ENCODE results near the gene LARP4B. TPM values are rescaled to one million over a fixed set of nuclear protein-coding genes. Genes with fewer than 3 reads are reported as not detected.

The LARP4B gene
- total RNA-seq, 1 donor from 2014 or later = 137 TPM

- Mint-ChIP-seq H3K4me1 (ENCODE audit: low read depth) (peaks cover 10% of the 10 kb centered on the region), H3K9me3 (peaks cover 13% of the 10 kb centered on the region), H3K27me3 (ENCODE audit: low read depth) (peaks cover 31% of the 10 kb centered on the region), H3K4me3 (ENCODE audit: low read depth) (no peak overlapping the region), H3K36me3 (ENCODE audit: low read depth) (no peaks in the 10 kb centered on the region), H3K27ac (no peak overlapping the region)
- intact Hi-C loops (cut with micrococcal nuclease) = no loop called here
- DNase-seq (ENCODE audit: low spot score) = no peak
These were observed 37.2 kb upstream of the LARP4B start for GRCh38 chr10:968546-969199.

DNA sequence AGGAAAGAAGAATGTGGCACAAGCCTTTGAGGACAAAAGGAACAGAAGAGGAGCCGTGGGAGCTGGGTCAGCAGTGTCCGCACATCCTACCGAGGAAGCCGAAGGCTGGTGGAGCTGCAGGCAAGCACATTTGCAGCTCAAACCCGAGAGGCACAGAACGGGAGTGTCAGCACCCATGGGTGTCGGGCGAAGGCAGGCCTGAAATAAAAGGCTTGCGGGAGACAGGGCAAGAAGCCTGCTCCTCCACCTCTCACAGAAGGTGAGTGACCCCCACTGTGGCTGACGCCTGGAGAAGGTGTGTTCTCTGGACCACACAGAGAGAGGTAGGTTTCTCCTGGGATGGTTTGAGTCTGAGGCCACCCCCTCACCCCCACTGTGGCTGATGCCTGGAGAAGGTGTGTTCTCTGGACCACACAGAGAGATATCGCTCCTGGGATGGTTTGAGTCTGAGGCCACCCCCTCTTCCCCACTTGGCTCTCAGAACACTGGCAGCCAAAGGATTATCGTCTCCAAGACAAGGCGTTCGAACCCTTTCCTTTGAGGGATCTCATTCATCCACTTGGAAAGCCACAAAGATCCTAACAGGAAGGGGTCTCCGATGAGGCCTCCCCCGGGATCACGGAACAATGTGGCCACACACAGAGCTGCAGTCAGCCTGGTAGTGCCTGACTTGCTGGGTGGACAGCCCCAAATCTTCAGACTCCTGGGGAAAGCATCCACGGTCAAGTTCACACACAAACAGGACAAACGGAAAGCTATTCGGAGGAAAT, 35.1 kb upstream of the LARP4B start:
- intact Hi-C loops (cut with micrococcal nuclease) = no loop called here
- Mint-ChIP-seq H3K27ac (peak overlapping the region; percentile 47), H3K36me3 (ENCODE audit: low read depth) (no peaks in the 10 kb centered on the region), H3K4me3 (ENCODE audit: low read depth) (no peak overlapping the region), H3K27me3 (ENCODE audit: low read depth) (peaks cover 27% of the 10 kb centered on the region), H3K9me3 (peaks cover 13% of the 10 kb centered on the region), H3K4me1 (ENCODE audit: low read depth) (peaks cover 10% of the 10 kb centered on the region)
- no peak for DNase-seq (ENCODE audit: low spot score)

DNA sequence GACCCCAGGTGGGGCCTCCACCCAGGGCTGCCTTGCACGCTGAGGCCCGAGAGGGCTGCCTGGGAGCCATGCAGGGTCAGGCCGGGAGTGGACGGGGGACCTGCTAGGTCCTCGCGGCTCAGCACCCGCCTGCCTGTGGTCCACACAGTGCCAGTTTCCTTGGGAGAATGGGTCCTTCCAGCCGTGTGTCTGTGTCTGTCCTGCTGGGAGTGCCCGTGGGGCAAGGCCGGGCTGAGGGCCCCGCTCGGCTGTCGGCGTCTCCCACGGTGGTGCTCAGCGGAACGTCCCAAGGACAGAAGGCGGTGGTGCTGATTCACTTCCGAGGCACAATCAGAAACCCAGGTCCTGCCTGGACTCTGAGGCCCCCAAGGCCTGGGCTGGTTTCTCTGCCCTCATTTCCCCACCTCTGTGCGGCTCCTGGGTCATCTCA, 33.5 kb upstream of the LARP4B start:
- Mint-ChIP-seq H3K36me3 (ENCODE audit: low read depth) (no peaks in the 10 kb centered on the region), H3K4me1 (ENCODE audit: low read depth) (peaks cover 10% of the 10 kb centered on the region), H3K27me3 (ENCODE audit: low read depth) (peaks cover 22% of the 10 kb centered on the region), H3K9me3 (peaks cover 13% of the 10 kb centered on the region), H3K4me3 (ENCODE audit: low read depth) (no peak overlapping the region), H3K27ac (no peak overlapping the region)
- intact Hi-C loops (cut with micrococcal nuclease) = no loop called here
- DNase-seq (ENCODE audit: low spot score) = no peak

DNA sequence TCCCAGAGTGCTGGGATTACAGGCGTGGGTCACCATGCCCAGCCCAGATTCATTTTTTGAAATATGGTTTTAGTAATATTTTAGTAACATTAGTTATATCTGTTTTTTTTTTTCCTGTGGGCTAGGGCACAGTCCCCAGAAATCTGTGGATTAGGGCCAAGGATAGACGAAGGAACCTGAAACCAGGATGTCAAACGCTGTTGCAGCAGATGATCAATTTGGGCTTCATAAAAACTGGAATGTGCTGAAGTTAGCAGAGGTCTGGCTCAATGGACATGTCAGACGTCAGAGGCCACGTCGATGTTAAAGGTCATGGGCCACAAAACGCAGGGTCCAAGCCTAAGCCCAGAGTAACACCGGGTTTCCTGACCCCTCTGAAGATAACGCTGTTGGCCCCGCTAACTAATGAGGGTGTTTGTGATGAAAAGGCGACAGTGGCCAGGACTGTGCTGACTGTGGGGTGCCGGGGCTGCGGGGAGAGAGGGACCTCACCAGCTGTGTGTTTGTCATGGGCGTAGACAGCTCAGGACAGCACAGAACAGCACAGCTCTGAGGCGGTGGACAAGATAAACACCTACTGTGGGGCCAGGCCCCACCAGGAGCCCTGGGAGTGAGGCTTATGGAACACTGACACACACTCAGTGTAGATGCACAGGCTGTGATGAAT, 32.9 kb upstream of the LARP4B start:
- H3K9me3 Mint-ChIP-seq = peaks cover 13% of the 10 kb centered on the region
- peaks cover 10% of the 10 kb centered on the region for H3K4me1 Mint-ChIP-seq (ENCODE audit: low read depth)
- H3K27ac Mint-ChIP-seq = no peak overlapping the region
- no peaks in the 10 kb centered on the region for H3K36me3 Mint-ChIP-seq (ENCODE audit: low read depth)
- H3K4me3 Mint-ChIP-seq (ENCODE audit: low read depth) = no peak overlapping the region
- intact Hi-C loops (cut with micrococcal nuclease) = no loop called here
- no peak for DNase-seq (ENCODE audit: low spot score)
- H3K27me3 Mint-ChIP-seq (ENCODE audit: low read depth) = peaks cover 19% of the 10 kb centered on the region

DNA sequence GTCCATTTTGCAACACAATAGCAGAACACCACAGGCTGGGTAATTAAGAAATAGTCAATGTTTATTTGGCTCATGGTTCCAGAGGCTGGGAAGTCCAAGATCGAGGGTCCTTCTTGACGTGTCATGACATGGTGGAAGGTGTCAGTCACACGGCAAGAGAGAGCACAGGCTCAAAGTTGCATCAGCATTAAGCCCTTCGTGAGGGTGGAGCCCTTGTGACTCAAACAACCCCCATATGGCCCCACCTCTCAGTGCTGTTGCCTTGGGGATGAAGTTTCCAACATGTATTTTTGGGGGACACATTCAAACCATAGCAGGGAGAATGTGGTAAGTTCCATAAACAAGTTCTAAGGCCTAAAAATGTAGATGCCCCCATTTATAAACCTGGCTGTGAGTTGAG, 32.1 kb upstream of the LARP4B start:
- no peak for DNase-seq (ENCODE audit: low spot score)
- Mint-ChIP-seq H3K9me3 (peaks cover 13% of the 10 kb centered on the region), H3K36me3 (ENCODE audit: low read depth) (no peaks in the 10 kb centered on the region), H3K4me1 (ENCODE audit: low read depth) (peaks cover 10% of the 10 kb centered on the region), H3K27ac (no peak overlapping the region), H3K4me3 (ENCODE audit: low read depth) (no peak overlapping the region), H3K27me3 (ENCODE audit: low read depth) (peaks cover 11% of the 10 kb centered on the region)
- intact Hi-C loops (cut with micrococcal nuclease) = no loop called here

DNA sequence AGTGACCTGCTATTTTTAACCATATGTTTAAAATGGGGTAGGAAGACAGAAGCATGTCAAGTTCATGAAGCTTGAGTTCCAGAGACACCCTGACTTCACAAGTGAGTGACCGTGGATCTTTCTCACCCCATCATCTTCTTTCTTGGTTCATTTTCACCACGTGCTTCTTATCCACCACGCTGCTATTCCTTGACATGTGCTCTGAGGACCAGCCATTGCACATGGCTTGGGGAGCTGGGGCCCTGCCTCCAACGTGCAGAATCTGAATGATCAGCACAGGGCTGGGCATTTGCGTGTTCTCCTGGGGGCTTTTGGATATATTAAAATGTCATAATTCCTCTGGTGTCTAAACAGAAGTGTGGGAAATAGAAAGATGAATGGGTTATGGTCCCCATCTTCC, 31.7 kb upstream of the LARP4B start:
- peaks cover 13% of the 10 kb centered on the region for H3K9me3 Mint-ChIP-seq
- peaks cover 7% of the 10 kb centered on the region for H3K27me3 Mint-ChIP-seq (ENCODE audit: low read depth)
- no peak overlapping the region for H3K4me3 Mint-ChIP-seq (ENCODE audit: low read depth)
- no peak for DNase-seq (ENCODE audit: low spot score)
- H3K27ac Mint-ChIP-seq = no peak overlapping the region
- intact Hi-C loops (cut with micrococcal nuclease) = no loop called here
- peaks cover 10% of the 10 kb centered on the region for H3K4me1 Mint-ChIP-seq (ENCODE audit: low read depth)
- H3K36me3 Mint-ChIP-seq (ENCODE audit: low read depth) = no peaks in the 10 kb centered on the region

DNA sequence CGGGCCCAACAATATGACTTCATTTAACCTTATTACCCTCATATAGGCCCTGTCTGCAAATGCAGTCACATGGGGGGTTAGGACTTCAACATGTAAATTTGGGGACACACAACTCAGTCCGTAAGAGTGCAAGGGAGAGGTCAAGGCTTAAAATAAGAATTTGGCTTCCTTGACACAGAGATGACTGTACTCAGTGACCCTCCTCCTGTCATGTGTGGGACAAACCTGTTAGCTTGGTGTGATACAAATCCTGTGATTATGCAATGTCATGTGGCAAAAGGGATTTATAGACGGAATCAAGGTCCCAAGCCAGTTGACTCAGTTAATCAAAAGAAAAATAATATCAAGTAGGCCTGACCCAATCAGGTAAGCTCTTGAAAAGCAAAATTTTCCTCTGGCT, 30.8 kb upstream of the LARP4B start:
- DNase-seq (ENCODE audit: low spot score) = no peak
- Mint-ChIP-seq H3K27me3 (ENCODE audit: low read depth) (peaks cover 7% of the 10 kb centered on the region), H3K4me3 (ENCODE audit: low read depth) (no peak overlapping the region), H3K4me1 (ENCODE audit: low read depth) (peaks cover 9% of the 10 kb centered on the region), H3K9me3 (peaks cover 12% of the 10 kb centered on the region), H3K27ac (no peak overlapping the region), H3K36me3 (ENCODE audit: low read depth) (no peaks in the 10 kb centered on the region)
- intact Hi-C loops (cut with micrococcal nuclease) = no loop called here

GRCh38 chr10:958856-959255, 27.4 kb upstream of the LARP4B start:
- no peaks in the 10 kb centered on the region for H3K36me3 Mint-ChIP-seq (ENCODE audit: low read depth)
- no peak overlapping the region for H3K4me3 Mint-ChIP-seq (ENCODE audit: low read depth)
- peaks cover 5% of the 10 kb centered on the region for H3K27me3 Mint-ChIP-seq (ENCODE audit: low read depth)
- no peak overlapping the region for H3K27ac Mint-ChIP-seq
- no peaks in the 10 kb centered on the region for H3K4me1 Mint-ChIP-seq (ENCODE audit: low read depth)
- DNase-seq (ENCODE audit: low spot score) = no peak
- no peaks in the 10 kb centered on the region for H3K9me3 Mint-ChIP-seq
- intact Hi-C loops (cut with micrococcal nuclease) = no loop called here

DNA sequence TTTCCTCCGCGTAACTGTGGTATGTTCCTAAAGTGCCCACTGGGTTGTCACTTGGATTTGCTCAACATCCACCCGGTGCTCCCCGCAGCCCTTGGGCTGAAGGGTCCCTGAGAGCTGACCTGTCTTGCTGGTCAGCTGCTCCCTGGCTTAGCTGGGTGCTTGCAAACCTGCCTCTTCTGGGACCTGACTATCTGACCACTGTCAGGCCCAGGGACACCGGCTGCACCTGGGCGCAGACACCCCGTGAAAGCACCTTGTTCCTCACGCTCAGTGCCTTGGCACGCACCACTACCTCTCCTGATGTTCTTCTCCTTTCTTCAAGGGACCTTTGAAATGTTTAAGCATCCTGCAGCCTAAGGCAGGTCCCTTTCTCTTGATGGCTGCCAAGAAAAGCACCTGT, 26.6 kb upstream of the LARP4B start:
- no peak for DNase-seq (ENCODE audit: low spot score)
- no peak overlapping the region for H3K27ac Mint-ChIP-seq
- no peaks in the 10 kb centered on the region for H3K9me3 Mint-ChIP-seq
- intact Hi-C loops (cut with micrococcal nuclease) = no loop called here
- H3K4me3 Mint-ChIP-seq (ENCODE audit: low read depth) = no peak overlapping the region
- H3K36me3 Mint-ChIP-seq (ENCODE audit: low read depth) = no peaks in the 10 kb centered on the region
- H3K4me1 Mint-ChIP-seq (ENCODE audit: low read depth) = no peaks in the 10 kb centered on the region
- peaks cover 5% of the 10 kb centered on the region for H3K27me3 Mint-ChIP-seq (ENCODE audit: low read depth)

DNA sequence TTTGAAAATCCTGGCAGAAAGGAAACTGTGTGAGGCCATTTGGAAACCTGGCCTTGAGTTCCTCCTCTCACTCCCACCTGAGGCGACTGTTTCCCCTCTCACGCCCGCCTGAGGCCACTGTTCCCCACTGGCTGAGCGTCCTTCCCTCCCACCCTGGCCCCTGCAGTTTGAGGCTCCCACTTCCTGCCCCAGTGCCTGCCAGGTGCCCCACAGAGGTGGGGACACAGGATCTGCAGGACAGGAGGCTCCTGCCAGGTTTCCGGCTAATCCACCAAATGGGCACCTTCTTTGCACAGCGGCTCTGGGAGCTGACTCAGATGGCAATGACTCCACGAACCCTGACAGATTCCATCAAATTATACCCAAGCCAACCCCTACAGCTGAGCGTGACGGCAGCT, 24.3 kb upstream of the LARP4B start:
- Mint-ChIP-seq H3K4me3 (ENCODE audit: low read depth) (no peak overlapping the region), H3K36me3 (ENCODE audit: low read depth) (no peaks in the 10 kb centered on the region), H3K9me3 (no peaks in the 10 kb centered on the region), H3K27ac (no peak overlapping the region), H3K27me3 (ENCODE audit: low read depth) (peaks cover 10% of the 10 kb centered on the region), H3K4me1 (ENCODE audit: low read depth) (no peaks in the 10 kb centered on the region)
- intact Hi-C loops (cut with micrococcal nuclease) = no loop called here
- DNase-seq (ENCODE audit: low spot score) = no peak

- intact Hi-C loops (cut with micrococcal nuclease) = no loop called here
- no peaks in the 10 kb centered on the region for H3K9me3 Mint-ChIP-seq
- H3K4me3 Mint-ChIP-seq (ENCODE audit: low read depth) = no peak overlapping the region
- DNase-seq (ENCODE audit: low spot score) = no peak
- no peak overlapping the region for H3K27ac Mint-ChIP-seq
- H3K4me1 Mint-ChIP-seq (ENCODE audit: low read depth) = no peaks in the 10 kb centered on the region
- no peaks in the 10 kb centered on the region for H3K36me3 Mint-ChIP-seq (ENCODE audit: low read depth)
- peaks cover 12% of the 10 kb centered on the region for H3K27me3 Mint-ChIP-seq (ENCODE audit: low read depth)
These were observed 23.8 kb upstream of the LARP4B start for GRCh38 chr10:955127-955819.

DNA sequence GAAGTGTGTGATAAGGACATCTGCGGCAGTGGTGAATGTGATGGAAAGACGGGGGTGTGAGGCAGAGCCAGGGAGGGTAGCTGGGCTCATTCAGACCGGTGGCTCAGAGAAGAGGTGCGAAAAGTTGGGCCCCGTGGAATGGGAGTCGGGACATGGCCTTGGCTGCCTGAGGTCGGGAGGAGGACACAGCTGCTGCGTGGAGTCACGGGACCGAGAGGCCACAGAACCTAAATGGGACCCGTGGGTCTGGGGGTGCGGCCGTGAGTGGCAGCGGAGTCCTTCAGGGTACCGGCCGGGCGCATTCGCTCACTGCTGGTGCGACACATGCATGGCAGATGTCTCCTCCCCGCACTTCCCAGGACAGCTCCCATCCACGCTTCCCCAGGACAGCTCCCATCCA, 22.9 kb upstream of the LARP4B start:
- H3K4me1 Mint-ChIP-seq (ENCODE audit: low read depth) = no peaks in the 10 kb centered on the region
- H3K9me3 Mint-ChIP-seq = no peaks in the 10 kb centered on the region
- no peak overlapping the region for H3K4me3 Mint-ChIP-seq (ENCODE audit: low read depth)
- H3K27me3 Mint-ChIP-seq (ENCODE audit: low read depth) = peaks cover 6% of the 10 kb centered on the region
- no peak overlapping the region for H3K27ac Mint-ChIP-seq
- H3K36me3 Mint-ChIP-seq (ENCODE audit: low read depth) = no peaks in the 10 kb centered on the region
- intact Hi-C loops (cut with micrococcal nuclease) = no loop called here
- DNase-seq (ENCODE audit: low spot score) = no peak

DNA sequence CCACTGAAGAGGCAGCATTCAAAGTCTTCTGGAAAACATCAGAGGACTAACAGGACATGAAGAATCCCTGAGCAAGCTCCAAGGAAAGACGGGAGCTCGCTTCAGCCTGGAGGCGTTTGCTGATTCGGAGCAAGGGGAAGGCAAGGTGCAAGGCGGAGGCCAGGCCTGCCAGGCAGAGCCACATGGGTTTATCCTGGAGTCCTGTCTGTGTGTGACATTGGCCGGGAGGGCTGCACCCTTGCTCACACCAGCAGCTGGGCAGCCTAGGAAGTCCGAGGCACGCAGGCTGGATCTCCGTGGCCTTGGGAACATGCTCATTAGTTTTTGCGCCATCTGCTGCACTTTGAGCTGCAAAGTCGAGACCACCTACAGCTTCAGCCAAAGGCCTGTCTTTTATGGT, 22.3 kb upstream of the LARP4B start:
- DNase-seq (ENCODE audit: low spot score) = no peak
- Mint-ChIP-seq H3K4me1 (ENCODE audit: low read depth) (no peaks in the 10 kb centered on the region), H3K27me3 (ENCODE audit: low read depth) (peaks cover 6% of the 10 kb centered on the region), H3K9me3 (no peaks in the 10 kb centered on the region), H3K27ac (no peak overlapping the region), H3K36me3 (ENCODE audit: low read depth) (no peaks in the 10 kb centered on the region), H3K4me3 (ENCODE audit: low read depth) (no peak overlapping the region)
- intact Hi-C loops (cut with micrococcal nuclease) = no loop called here
